Liver (tissue), 9 donors: ENCODE results near the gene RPS29. TPM values are rescaled to one million over a fixed set of nuclear protein-coding genes. Genes with fewer than 3 reads are reported as not detected.

Experiments used
- DNase-seq: peaks from one replicate; pipeline ENCODE4 v3.0.0-alpha.2; 2017; ENCODE audit warnings: low spot score
- H3K27ac ChIP-seq, 2 donors: one replicate each; pipeline ENCODE4 v1.7.0; 2013; ENCODE audit warnings: inconsistent platforms in 2 of 2, low read length in 2 of 2, control low read depth in 1 of 2, low read depth in 1 of 2, mild to moderate bottlenecking in 1 of 2
- H3K27me3 ChIP-seq, 4 donors: one replicate each; pipeline versions ENCODE4 v1.6.1 to v1.7.0; 2013; ENCODE audit warnings: low read length in 3 of 4, inconsistent platforms in 1 of 4, mild to moderate bottlenecking in 1 of 4, moderate library complexity in 1 of 4; ENCODE audit not compliant: control insufficient read depth in 4 of 4, insufficient read depth in 4 of 4
- H3K36me3 ChIP-seq, 4 donors: one replicate each; pipeline versions ENCODE4 v1.6.1 to v1.7.0; 2013; ENCODE audit warnings: low read length in 3 of 4, mild to moderate bottlenecking in 3 of 4, low read depth in 1 of 4, moderate library complexity in 1 of 4; ENCODE audit not compliant: control insufficient read depth in 4 of 4, insufficient read depth in 3 of 4
- H3K4me1 ChIP-seq, 4 donors: one replicate each; pipeline versions ENCODE4 v1.6.1 to v1.7.0; 2013; ENCODE audit warnings: low read length in 3 of 4, mild to moderate bottlenecking in 3 of 4, moderate library complexity in 1 of 4; ENCODE audit not compliant: control insufficient read depth in 4 of 4, insufficient read depth in 4 of 4
- H3K4me3 ChIP-seq, 3 donors: one replicate each; pipeline versions ENCODE4 v1.6.1 to v1.7.0; 2013; ENCODE audit warnings: low read length in 3 of 3, control low read depth in 1 of 3, low read depth in 1 of 3, mild to moderate bottlenecking in 1 of 3
- H3K9ac ChIP-seq, 2 donors: one replicate each; pipeline ENCODE4 v1.7.0; 2013; ENCODE audit warnings: low read length in 2 of 2, mild to moderate bottlenecking in 2 of 2, moderate library complexity in 2 of 2, control low read depth in 1 of 2, low read depth in 1 of 2
- H3K9me3 ChIP-seq, 4 donors: one replicate each; pipeline versions ENCODE4 v1.6.1 to v1.7.0; 2013; ENCODE audit warnings: low read length in 3 of 4; ENCODE audit not compliant: control insufficient read depth in 4 of 4
- ATF3 ChIP-seq: IDR thresholded peaks from 2 replicates; pipeline ENCODE4 v1.6.1; 2016; ENCODE audit warnings: antibody characterized with exemption
- EGR1 ChIP-seq, 2 donors: IDR thresholded peaks; 2 replicates each; pipeline ENCODE4 v1.6.1; 2016 to 2018; ENCODE audit warnings: antibody characterized with exemption in 2 of 2, low read depth in 2 of 2
- FOXA1 ChIP-seq: IDR thresholded peaks from 2 replicates; pipeline ENCODE4 v1.6.1; 2016; ENCODE audit warnings: antibody characterized with exemption
- FOXA2 ChIP-seq: IDR thresholded peaks from 2 replicates; pipeline ENCODE4 v1.6.1; 2016; ENCODE audit warnings: antibody characterized with exemption
- GABPA ChIP-seq, 2 donors: IDR thresholded peaks in 1 of 2; conservative IDR thresholded peaks in 1 of 2; 2 replicates each; pipeline ENCODE4 v1.6.1; 2016; ENCODE audit warnings: antibody characterized with exemption in 2 of 2, mild to moderate bottlenecking in 1 of 2, moderate library complexity in 1 of 2
- HNF4A ChIP-seq, 2 donors: conservative IDR thresholded peaks; 2 replicates each; pipeline ENCODE4 v1.6.1; 2016; ENCODE audit warnings: antibody characterized with exemption in 2 of 2, mild to moderate bottlenecking in 2 of 2
- HNF4G ChIP-seq: IDR thresholded peaks from 2 replicates; pipeline ENCODE4 v1.6.1; 2016; ENCODE audit warnings: antibody characterized with exemption
- JUND ChIP-seq, 2 donors: IDR thresholded peaks; 2 replicates each; pipeline ENCODE4 v1.6.1; 2016; ENCODE audit warnings: antibody characterized with exemption in 2 of 2
- MAX ChIP-seq: IDR thresholded peaks from 2 replicates; pipeline ENCODE4 v1.6.1; 2016; ENCODE audit warnings: antibody characterized with exemption
- NR2F2 ChIP-seq: IDR thresholded peaks from 2 replicates; pipeline ENCODE4 v1.6.1; 2016; ENCODE audit warnings: antibody characterized with exemption
- RAD21 ChIP-seq, 2 donors: IDR thresholded peaks; 2 replicates each; pipeline ENCODE4 v1.6.1; 2016; ENCODE audit warnings: antibody characterized with exemption in 2 of 2, mild to moderate bottlenecking in 2 of 2
- REST ChIP-seq: IDR thresholded peaks from 2 replicates; pipeline ENCODE4 v1.6.1; 2016; ENCODE audit warnings: antibody characterized with exemption, mild to moderate bottlenecking
- RXRA ChIP-seq, 2 donors: IDR thresholded peaks; 2 replicates each; pipeline ENCODE4 v1.6.1; 2017 to 2018; ENCODE audit warnings: antibody characterized with exemption in 2 of 2, mild to moderate bottlenecking in 1 of 2
- SP1 ChIP-seq: IDR thresholded peaks from 2 replicates; pipeline ENCODE4 v1.6.1; 2018; ENCODE audit warnings: antibody characterized with exemption, mild to moderate bottlenecking
- TAF1 ChIP-seq: conservative IDR thresholded peaks from 2 replicates; pipeline ENCODE4 v1.6.1; 2016; ENCODE audit warnings: antibody characterized with exemption, mild to moderate bottlenecking
- YY1 ChIP-seq: IDR thresholded peaks from 2 replicates; pipeline ENCODE4 v1.6.1; 2016; ENCODE audit warnings: antibody characterized with exemption, mild to moderate bottlenecking
- WGBS: extraction: QIAGEN DNeasy Blood & Tissue Kit; methylation state at CpG from one replicate; pipeline ENCODE4 v1.1.7; 2013; 5-methylcytosine and 5-hydroxymethylcytosine counted together
- polyA plus RNA-seq, 2 donors: library from polyadenylated mRNA; stranded (reverse) in 1 of 2; unstranded in 1 of 2; fragments of 200-250 nt in 1 of 2; fragments of >200 nt in 1 of 2; fragmentation: Nextera tagmentation in 1 of 2; extraction: Ambion mirVana in 1 of 2; gene quantifications; one replicate each; pipeline versions ENCODE4 v1.2.1 to v1.2.3, GENCODE V29; 2013 to 2015
- total RNA-seq, 2 donors: library from RNA; depleted of rRNA; stranded (reverse); fragments of >200 nt; gene quantifications; one replicate each; pipeline ENCODE4 v1.2.3, GENCODE V29; 2014
- TF ChIP-seq, protein P1 (sequence below): fragments of 150-350 bp; IDR thresholded peaks from 2 replicates; pipeline ENCODE4 v1.5.1; 2017; ENCODE audit warnings: improper control_type of control experiment, low read depth, low read length; ENCODE audit not compliant: missing input control
- TF ChIP-seq, protein P2 (sequence below): IDR thresholded peaks from 2 replicates; pipeline ENCODE4 v1.6.1; 2016; ENCODE audit warnings: antibody characterized with exemption
- donor health status: healthy.
- donor health status: healthy.
- donor health status: healthy.
- donor health status: healthy.
- donor health status: healthy.

RPS29 gene
- total and polyA plus RNA-seq, 4 donors, result 584 to 1,739 (median 839) TPM

- no peaks in the 10 kb centered on the region for H3K27me3 ChIP-seq
- H3K9ac ChIP-seq, result no peak overlapping the region
- H3K4me1 ChIP-seq, result peaks cover 4 to 22% (median 13%) of the 10 kb centered on the region in 4 donors
- WGBS, result 92% methylated on average over 3 of the region's 3 CpGs
- no peaks in the 10 kb centered on the region for H3K36me3 ChIP-seq
- H3K9me3 ChIP-seq, result peaks cover 0 to 4% (median 3%) of the 10 kb centered on the region in 4 donors
- no peak for TF ChIP-seq REST
- TF ChIP-seq SP1, result no peak
- no peak for TF ChIP-seq FOXA1
- TF ChIP-seq, protein P1, sequence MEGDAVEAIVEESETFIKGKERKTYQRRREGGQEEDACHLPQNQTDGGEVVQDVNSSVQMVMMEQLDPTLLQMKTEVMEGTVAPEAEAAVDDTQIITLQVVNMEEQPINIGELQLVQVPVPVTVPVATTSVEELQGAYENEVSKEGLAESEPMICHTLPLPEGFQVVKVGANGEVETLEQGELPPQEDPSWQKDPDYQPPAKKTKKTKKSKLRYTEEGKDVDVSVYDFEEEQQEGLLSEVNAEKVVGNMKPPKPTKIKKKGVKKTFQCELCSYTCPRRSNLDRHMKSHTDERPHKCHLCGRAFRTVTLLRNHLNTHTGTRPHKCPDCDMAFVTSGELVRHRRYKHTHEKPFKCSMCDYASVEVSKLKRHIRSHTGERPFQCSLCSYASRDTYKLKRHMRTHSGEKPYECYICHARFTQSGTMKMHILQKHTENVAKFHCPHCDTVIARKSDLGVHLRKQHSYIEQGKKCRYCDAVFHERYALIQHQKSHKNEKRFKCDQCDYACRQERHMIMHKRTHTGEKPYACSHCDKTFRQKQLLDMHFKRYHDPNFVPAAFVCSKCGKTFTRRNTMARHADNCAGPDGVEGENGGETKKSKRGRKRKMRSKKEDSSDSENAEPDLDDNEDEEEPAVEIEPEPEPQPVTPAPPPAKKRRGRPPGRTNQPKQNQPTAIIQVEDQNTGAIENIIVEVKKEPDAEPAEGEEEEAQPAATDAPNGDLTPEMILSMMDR, result no peak
- TF ChIP-seq HNF4G, result no peak
- TF ChIP-seq FOXA2, result no peak
- TF ChIP-seq YY1, result no peak
- TF ChIP-seq EGR1 (IDR thresholded peaks at IDR 0.05; ENCODE audit: low read depth in 2 of 2), result no peak
- TF ChIP-seq MAX, result no peak
- no peak for TF ChIP-seq TAF1
- no peak for TF ChIP-seq JUND (IDR thresholded peaks at IDR 0.05)
- no peak for TF ChIP-seq NR2F2
- TF ChIP-seq GABPA (IDR thresholded peaks at IDR 0.05 in 1 of 2, conservative IDR thresholded peaks at IDR 0.05 in 1 of 2), result no peak
- TF ChIP-seq RAD21 (IDR thresholded peaks at IDR 0.05), result no peak
- TF ChIP-seq HNF4A (conservative IDR thresholded peaks at IDR 0.05), result no peak
- TF ChIP-seq ATF3, result no peak
- no peak for TF ChIP-seq RXRA (IDR thresholded peaks at IDR 0.05)
- TF ChIP-seq, protein P2, sequence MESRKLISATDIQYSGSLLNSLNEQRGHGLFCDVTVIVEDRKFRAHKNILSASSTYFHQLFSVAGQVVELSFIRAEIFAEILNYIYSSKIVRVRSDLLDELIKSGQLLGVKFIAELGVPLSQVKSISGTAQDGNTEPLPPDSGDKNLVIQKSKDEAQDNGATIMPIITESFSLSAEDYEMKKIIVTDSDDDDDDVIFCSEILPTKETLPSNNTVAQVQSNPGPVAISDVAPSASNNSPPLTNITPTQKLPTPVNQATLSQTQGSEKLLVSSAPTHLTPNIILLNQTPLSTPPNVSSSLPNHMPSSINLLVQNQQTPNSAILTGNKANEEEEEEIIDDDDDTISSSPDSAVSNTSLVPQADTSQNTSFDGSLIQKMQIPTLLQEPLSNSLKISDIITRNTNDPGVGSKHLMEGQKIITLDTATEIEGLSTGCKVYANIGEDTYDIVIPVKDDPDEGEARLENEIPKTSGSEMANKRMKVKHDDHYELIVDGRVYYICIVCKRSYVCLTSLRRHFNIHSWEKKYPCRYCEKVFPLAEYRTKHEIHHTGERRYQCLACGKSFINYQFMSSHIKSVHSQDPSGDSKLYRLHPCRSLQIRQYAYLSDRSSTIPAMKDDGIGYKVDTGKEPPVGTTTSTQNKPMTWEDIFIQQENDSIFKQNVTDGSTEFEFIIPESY, result no peak
- DNase-seq, result no peak
- H3K27ac ChIP-seq, result no peak overlapping the region
- H3K4me3 ChIP-seq, result no peak overlapping the region
These were observed 40.5 kb downstream of the RPS29 start for GRCh38 chr14:49545716-49546115.
